Erythroblast (primary cell): ENCODE measurements around the gene NIPA2.

ENCODE experiments used
- GATA1 ChIP-seq: IDR thresholded peaks from 2 replicates; pipeline ENCODE4 v1.6.1; 2011; ENCODE audit warnings: low read depth, mild to moderate bottlenecking, control low read depth, low read length, moderate library complexity
- POLR2A ChIP-seq: IDR thresholded peaks from 2 replicates; pipeline ENCODE4 v1.6.1; 2011; ENCODE audit warnings: mild to moderate bottlenecking, low read length

DNA sequence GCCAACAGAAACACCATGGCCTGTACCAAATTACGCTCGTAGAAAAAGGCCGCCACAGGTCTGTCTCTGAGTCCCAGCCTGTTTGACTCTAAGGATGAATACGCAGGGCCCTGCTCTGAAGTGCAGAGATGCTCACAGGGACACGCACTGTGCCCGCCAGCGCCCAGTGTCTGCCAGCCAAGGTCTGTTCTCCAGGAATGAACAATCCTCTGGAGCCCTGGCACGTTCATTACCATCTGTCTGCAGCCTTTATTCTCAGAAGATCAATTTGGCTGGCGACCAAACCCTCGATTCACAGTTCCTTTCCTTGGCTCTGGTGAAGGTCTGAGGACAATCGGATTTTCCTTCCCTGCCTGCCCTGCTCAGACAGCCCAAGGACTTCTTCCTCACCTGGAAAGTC lies 66.3 kb downstream of the NIPA2 start:
- TF ChIP-seq POLR2A (no peak), GATA1 (no peak)
